Liver (tissue), 3 donors: ENCODE results near the gene IFNLR1.

Experiments used
- FOXA1 ChIP-seq: IDR thresholded peaks from 2 replicates; pipeline ENCODE4 v1.6.1; 2016; ENCODE audit warnings: antibody characterized with exemption
- RAD21 ChIP-seq, 2 donors: IDR thresholded peaks; 2 replicates each; pipeline ENCODE4 v1.6.1; 2016; ENCODE audit warnings: antibody characterized with exemption in 2 of 2, mild to moderate bottlenecking in 2 of 2
- REST ChIP-seq: IDR thresholded peaks from 2 replicates; pipeline ENCODE4 v1.6.1; 2016; ENCODE audit warnings: antibody characterized with exemption, mild to moderate bottlenecking
- TF ChIP-seq, protein P1 (sequence below): fragments of 150-350 bp; IDR thresholded peaks from 2 replicates; pipeline ENCODE4 v1.5.1; 2017; ENCODE audit warnings: improper control_type of control experiment, low read depth, low read length; ENCODE audit not compliant: missing input control
- donor health status: healthy.
- donor health status: healthy.

- TF ChIP-seq, protein P1, sequence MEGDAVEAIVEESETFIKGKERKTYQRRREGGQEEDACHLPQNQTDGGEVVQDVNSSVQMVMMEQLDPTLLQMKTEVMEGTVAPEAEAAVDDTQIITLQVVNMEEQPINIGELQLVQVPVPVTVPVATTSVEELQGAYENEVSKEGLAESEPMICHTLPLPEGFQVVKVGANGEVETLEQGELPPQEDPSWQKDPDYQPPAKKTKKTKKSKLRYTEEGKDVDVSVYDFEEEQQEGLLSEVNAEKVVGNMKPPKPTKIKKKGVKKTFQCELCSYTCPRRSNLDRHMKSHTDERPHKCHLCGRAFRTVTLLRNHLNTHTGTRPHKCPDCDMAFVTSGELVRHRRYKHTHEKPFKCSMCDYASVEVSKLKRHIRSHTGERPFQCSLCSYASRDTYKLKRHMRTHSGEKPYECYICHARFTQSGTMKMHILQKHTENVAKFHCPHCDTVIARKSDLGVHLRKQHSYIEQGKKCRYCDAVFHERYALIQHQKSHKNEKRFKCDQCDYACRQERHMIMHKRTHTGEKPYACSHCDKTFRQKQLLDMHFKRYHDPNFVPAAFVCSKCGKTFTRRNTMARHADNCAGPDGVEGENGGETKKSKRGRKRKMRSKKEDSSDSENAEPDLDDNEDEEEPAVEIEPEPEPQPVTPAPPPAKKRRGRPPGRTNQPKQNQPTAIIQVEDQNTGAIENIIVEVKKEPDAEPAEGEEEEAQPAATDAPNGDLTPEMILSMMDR: no peak
- TF ChIP-seq REST (no peak), FOXA1 (no peak), RAD21 (IDR thresholded peaks at IDR 0.05) (no peak)
These were observed 72.3 kb downstream of the IFNLR1 start for GRCh38 chr1:24114753-24115152.
